PFSK-1 (cell line): ENCODE data around the gene HEYL.

Experiments used
- POLR2AphosphoS5 ChIP-seq: IDR thresholded peaks from 2 replicates; pipeline ENCODE4 v1.6.1; 2012; ENCODE audit warnings: low read depth, mild to moderate bottlenecking, control low read depth, low read length, moderate library complexity
- REST ChIP-seq, 2 experiments: IDR thresholded peaks; 2 replicates each; pipeline versions ENCODE4 v1.6.1 to v1.8.0; 2011 to 2012; ENCODE audit warnings: low read depth in 2 of 2, low read length in 2 of 2, control low read depth in 1 of 2, inconsistent platforms in 1 of 2, mild to moderate bottlenecking in 1 of 2, moderate library complexity in 1 of 2; ENCODE audit not compliant: insufficient read depth in 1 of 2
- SIN3A ChIP-seq: IDR thresholded peaks from 2 replicates; pipeline ENCODE4 v1.6.1; 2012; ENCODE audit warnings: mild to moderate bottlenecking, low read length, moderate library complexity, borderline replicate concordance; ENCODE audit not compliant: insufficient read depth
- TAF1 ChIP-seq: IDR thresholded peaks from 2 replicates; pipeline ENCODE4 v1.6.1; 2012; ENCODE audit warnings: low read length, control low read depth, borderline replicate concordance; ENCODE audit not compliant: insufficient read depth

- TF ChIP-seq SIN3A (no peak), POLR2AphosphoS5 (no peak), TAF1 (no peak), REST (IDR thresholded peaks at IDR 0.05; ENCODE audit: insufficient read depth in 1 of 2, low read depth in 2 of 2, low read length in 2 of 2) (no peak)
These were observed 29.7 kb downstream of the HEYL start for GRCh38 chr1:39609618-39610331.
